PC-3 (cell line): ENCODE measurements around the gene CELF1. TPM values are rescaled to one million over a fixed set of nuclear protein-coding genes. Genes with fewer than 3 reads are reported as not detected.

Source experiments
- ATAC-seq: fragments of 200-7000 bp; cut with Tn5 transposase; 2 replicates; pipeline ENCODE4 v1.9.1; 2020; ENCODE audit warnings: mild to moderate bottlenecking, moderate library complexity
- BruUV-seq: library from RNA; stranded (reverse); fragments of 400-500 nt; replicated peaks from 2 replicates; lab custom pipeline; 2021; lab: Mats Ljungman, UMichigan
- CTCF ChIA-PET: fragments of 300-600 bp; sonication (Branson Sonifier 250); formaldehyde crosslinking; loops from one replicate; lab custom pipeline; 2022; ENCODE audit warnings: antibody characterized with exemption; lab: Charles Lee
- POLR2A ChIA-PET: fragments of 300-600 bp; sonication (Branson Sonifier 250); formaldehyde crosslinking; loops from one replicate; lab custom pipeline; 2022; ENCODE audit warnings: antibody characterized with exemption; ENCODE audit not compliant: unreplicated experiment; lab: Charles Lee
- DNase-seq: peaks from one replicate; pipeline ENCODE4 v3.0.0-alpha.2; 2015
- H2AFZ ChIP-seq: fragments of 300-600 bp; sonication (generic); 2 replicates; pipeline ENCODE4 v1.6.0; 2016; ENCODE audit warnings: antibody characterized with exemption, low read length
- H3F3A ChIP-seq: fragments of 300-600 bp; sonication (generic); one replicate; pipeline ENCODE4 v1.6.0; 2017; ENCODE audit warnings: antibody characterized with exemption, low read length, control low read depth, mild to moderate bottlenecking; ENCODE audit not compliant: unreplicated experiment
- H3K27ac ChIP-seq: fragments of 300-600 bp; sonication (generic); 2 replicates; pipeline ENCODE4 v1.5.1; 2016; ENCODE audit warnings: mild to moderate bottlenecking, low read length
- H3K27me3 ChIP-seq: fragments of 300-600 bp; sonication (generic); 2 replicates; pipeline ENCODE4 v1.6.1; 2016; ENCODE audit warnings: low read length, mixed read lengths
- H3K36me3 ChIP-seq: fragments of 300-600 bp; sonication (generic); 2 replicates; pipeline ENCODE4 v1.6.1; 2016; ENCODE audit warnings: low read depth, mixed run types, low read length, mixed read lengths
- H3K4me1 ChIP-seq: fragments of 300-600 bp; sonication (generic); 2 replicates; pipeline ENCODE4 v1.5.1; 2016; ENCODE audit warnings: low read length; ENCODE audit not compliant: insufficient read depth
- H3K4me2 ChIP-seq: fragments of 300-600 bp; sonication (generic); 2 replicates; pipeline ENCODE4 v1.6.0; 2016; ENCODE audit warnings: low read length
- H3K4me3 ChIP-seq: fragments of 300-600 bp; sonication (generic); 2 replicates; pipeline ENCODE4 v1.5.1; 2016; ENCODE audit warnings: mild to moderate bottlenecking, low read length, mixed read lengths
- H3K79me2 ChIP-seq: fragments of 300-600 bp; sonication (generic); 2 replicates; pipeline ENCODE4 v1.6.1; 2017; ENCODE audit warnings: low read length, mixed read lengths
- H3K9ac ChIP-seq: fragments of 300-600 bp; sonication (generic); 2 replicates; pipeline ENCODE4 v1.6.0; 2016; ENCODE audit warnings: mild to moderate bottlenecking, low read length
- H3K9me2 ChIP-seq: fragments of 300-600 bp; sonication (generic); replicated peaks from 2 replicates; pipeline ENCODE4 v1.6.1; 2016; ENCODE audit warnings: mixed run types, low read length, mixed read lengths
- H3K9me3 ChIP-seq: fragments of 300-600 bp; sonication (generic); 2 replicates; pipeline ENCODE4 v1.6.1; 2016; ENCODE audit warnings: low read length, mixed read lengths
- H4K20me1 ChIP-seq: fragments of 300-600 bp; sonication (generic); 2 replicates; pipeline ENCODE4 v1.6.1; 2016; ENCODE audit warnings: low read length, mixed read lengths
- EZH2 ChIP-seq: fragments of 300-600 bp; sonication (generic); IDR thresholded peaks from one replicate; pipeline ENCODE4 v1.6.1; 2017; ENCODE audit warnings: antibody characterized with exemption, mild to moderate bottlenecking, low read length; ENCODE audit not compliant: unreplicated experiment
- EZH2phosphoT487 ChIP-seq: fragments of 300-600 bp; sonication (generic); IDR thresholded peaks from 2 replicates; pipeline ENCODE4 v1.6.1; 2018; ENCODE audit warnings: mild to moderate bottlenecking, antibody characterized with exemption, low read length, borderline replicate concordance
- intact Hi-C: fragments of 100-400 bp; cut with micrococcal nuclease; formaldehyde crosslinking; loops from 2 replicates; pipeline ENCODE4 v1.9.0; 2023
- total RNA-seq: library from RNA; depleted of rRNA; stranded (reverse); fragments of >200 nt; gene quantifications from 2 replicates; pipeline ENCODE4 v1.2.3, GENCODE V29; 2014
- TF ChIP-seq, protein P1 (sequence below): fragments of 300-600 bp; sonication (generic); conservative IDR thresholded peaks from 2 replicates; pipeline ENCODE4 v1.5.1; 2017; ENCODE audit warnings: antibody characterized with exemption, low read depth, mild to moderate bottlenecking, low read length

Gene CELF1
- total RNA-seq, 1 experiment from 2014 or later: 80.1 TPM

DNA sequence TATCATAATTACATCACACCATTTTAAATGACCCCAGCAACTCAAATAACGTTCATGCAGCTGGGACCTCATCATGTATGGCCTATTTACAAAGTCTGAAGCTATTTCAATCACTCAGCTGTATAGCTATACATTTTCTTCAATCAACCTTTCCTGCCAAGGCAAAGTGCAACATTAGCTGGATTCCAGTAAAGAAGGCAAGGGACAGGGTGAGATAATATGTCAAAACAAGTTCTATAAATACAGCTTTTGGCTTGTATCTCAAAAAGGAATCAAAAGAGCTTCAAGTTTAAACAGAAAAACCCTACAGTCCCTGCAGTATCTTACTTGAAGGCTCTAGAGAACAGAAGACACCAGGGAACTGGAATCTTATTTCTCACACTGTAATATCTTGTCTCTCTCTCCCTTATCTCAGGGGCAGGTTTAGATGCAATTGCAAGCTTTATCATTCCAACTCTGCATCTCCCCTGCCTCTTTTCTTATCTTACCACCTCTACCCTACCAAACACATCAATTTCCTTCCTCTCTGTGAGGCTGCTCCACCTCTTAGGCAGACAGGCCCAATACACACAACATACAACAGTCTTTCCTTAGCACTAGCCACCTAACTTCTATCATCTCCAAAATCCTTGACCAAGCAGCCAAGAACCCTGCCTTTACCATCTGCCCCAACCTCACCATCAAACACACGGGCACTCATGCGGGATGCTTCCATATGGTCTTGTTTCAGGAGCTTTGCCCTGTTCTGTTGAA, 34.5 kb downstream of the CELF1 start:
- Histone ChIP-seq H3K27me3 (no peaks in the 10 kb centered on the region), H3K27ac (no peak overlapping the region), H3K4me1 (peaks cover 21% of the 10 kb centered on the region), H3K9ac (no peak overlapping the region), H2AFZ (no peak overlapping the region), H3F3A (peaks cover 8% of the 10 kb centered on the region), H4K20me1 (peaks cover 18% of the 10 kb centered on the region), H3K9me3 (no peaks in the 10 kb centered on the region), H3K4me3 (no peak overlapping the region), H3K9me2 (no peaks in the 10 kb centered on the region), H3K79me2 (peaks cover 97% of the 10 kb centered on the region), H3K4me2 (no peak overlapping the region), H3K36me3 (0 out of 2 replicates have a peak, but pooled peaks cover 2% of the 10 kb centered on the region)
- no peak for ATAC-seq
- no peak for DNase-seq
- BruUV-seq: no TSS peak
- CTCF ChIA-PET: no interaction called here
- no peak for TF ChIP-seq EZH2phosphoT487
- POLR2A ChIA-PET: no interaction called here
- intact Hi-C loops: no loop called here

DNA sequence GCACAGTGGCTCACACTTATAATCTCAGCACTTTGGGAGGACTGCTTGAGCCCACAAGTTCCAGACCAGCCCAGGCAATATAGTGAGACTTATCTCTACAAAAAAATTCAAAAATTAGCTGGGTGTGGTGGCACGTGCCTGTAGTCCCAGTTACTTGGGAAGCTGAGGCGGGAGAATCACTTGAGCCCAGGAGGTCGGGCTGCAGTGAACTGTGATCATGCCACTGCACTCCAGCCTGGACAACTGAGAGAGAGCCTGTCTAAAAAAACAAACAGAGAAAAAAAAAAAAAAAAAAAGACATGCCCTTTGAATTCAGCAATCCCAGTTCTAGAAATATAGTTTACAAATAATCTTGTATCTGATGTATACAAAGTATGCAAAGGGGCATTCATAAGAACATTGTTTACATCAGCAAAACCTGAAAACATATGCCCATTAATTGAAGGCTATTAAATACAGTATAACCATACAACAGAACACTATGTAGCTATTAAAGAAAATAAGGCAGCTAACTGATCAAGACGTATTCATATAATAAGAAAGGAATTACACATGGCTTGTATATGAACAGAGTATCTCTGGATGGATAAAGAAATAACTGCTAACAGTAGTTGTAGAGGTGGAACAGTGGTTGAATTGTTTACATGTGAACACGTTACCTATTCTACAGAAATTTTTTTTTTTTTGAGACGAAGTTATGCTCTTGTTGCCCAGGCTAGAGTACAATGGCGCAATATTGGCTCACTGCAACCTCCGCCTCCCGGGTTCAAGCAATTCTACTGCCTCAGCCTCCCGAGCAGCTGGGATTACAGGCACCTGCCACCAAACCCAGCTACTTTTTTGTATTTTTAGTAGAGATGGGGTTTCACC, 35.7 kb downstream of the CELF1 start:
- Histone ChIP-seq H3K9me2 (no peaks in the 10 kb centered on the region), H4K20me1 (0 out of 2 replicates have a peak, but pooled peaks cover 11% of the 10 kb centered on the region), H3K36me3 (no peaks in the 10 kb centered on the region), H2AFZ (no peak overlapping the region), H3K27me3 (no peaks in the 10 kb centered on the region), H3K4me3 (no peak overlapping the region), H3K27ac (no peak overlapping the region), H3K79me2 (peaks cover 97% of the 10 kb centered on the region), H3F3A (no peaks in the 10 kb centered on the region), H3K9ac (no peak overlapping the region), H3K4me1 (peaks cover 22% of the 10 kb centered on the region), H3K9me3 (no peaks in the 10 kb centered on the region), H3K4me2 (no peak overlapping the region)
- no peak for TF ChIP-seq EZH2
- TF ChIP-seq EZH2phosphoT487: no peak
- TF ChIP-seq, protein P1, sequence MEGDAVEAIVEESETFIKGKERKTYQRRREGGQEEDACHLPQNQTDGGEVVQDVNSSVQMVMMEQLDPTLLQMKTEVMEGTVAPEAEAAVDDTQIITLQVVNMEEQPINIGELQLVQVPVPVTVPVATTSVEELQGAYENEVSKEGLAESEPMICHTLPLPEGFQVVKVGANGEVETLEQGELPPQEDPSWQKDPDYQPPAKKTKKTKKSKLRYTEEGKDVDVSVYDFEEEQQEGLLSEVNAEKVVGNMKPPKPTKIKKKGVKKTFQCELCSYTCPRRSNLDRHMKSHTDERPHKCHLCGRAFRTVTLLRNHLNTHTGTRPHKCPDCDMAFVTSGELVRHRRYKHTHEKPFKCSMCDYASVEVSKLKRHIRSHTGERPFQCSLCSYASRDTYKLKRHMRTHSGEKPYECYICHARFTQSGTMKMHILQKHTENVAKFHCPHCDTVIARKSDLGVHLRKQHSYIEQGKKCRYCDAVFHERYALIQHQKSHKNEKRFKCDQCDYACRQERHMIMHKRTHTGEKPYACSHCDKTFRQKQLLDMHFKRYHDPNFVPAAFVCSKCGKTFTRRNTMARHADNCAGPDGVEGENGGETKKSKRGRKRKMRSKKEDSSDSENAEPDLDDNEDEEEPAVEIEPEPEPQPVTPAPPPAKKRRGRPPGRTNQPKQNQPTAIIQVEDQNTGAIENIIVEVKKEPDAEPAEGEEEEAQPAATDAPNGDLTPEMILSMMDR: no peak
- ChIA-PET POLR2A (no interaction called here), CTCF (no interaction called here)
- no peak for ATAC-seq
- intact Hi-C loops: no loop called here
- BruUV-seq: no TSS peak
- DNase-seq: no peak

DNA sequence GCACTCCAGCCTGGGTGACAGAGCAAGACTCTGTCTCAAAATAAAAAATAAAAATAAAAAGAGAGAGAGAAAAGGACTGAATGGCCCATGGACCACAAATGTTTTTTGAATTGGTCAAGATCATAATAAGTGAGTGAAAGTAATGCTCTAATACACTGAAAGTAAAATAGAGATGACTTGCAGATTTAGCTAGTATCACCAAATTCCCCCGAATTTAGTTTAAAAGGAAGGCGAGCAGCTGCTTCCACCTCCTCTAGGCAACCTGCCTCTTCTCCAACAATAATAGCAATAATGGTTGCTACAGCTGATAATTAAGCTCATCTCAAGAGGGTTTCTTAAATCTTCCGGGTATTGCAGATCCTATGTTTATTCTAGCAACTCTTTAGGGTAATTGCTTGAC, 36.8 kb downstream of the CELF1 start:
- DNase-seq (no peak), ATAC-seq (no peak)
- intact Hi-C loops: no loop called here
- no peak overlapping the region for H3K4me3 ChIP-seq
- 0 out of 2 replicates have a peak, but pooled peaks cover 5% of the 10 kb centered on the region for H4K20me1 ChIP-seq
- no peak overlapping the region for H3K9ac ChIP-seq
- no peak for TF ChIP-seq EZH2
- TF ChIP-seq, protein P1: no peak
- TF ChIP-seq EZH2phosphoT487: no peak
- ChIA-PET POLR2A (no interaction called here), CTCF (no interaction called here)
- no TSS peak for BruUV-seq
- H2AFZ ChIP-seq: no peak overlapping the region
- H3F3A ChIP-seq: no peaks in the 10 kb centered on the region
- H3K9me3 ChIP-seq: no peaks in the 10 kb centered on the region
- H3K27ac ChIP-seq: no peak overlapping the region
- H3K9me2 ChIP-seq: no peaks in the 10 kb centered on the region
- peaks cover 22% of the 10 kb centered on the region for H3K4me1 ChIP-seq
- no peaks in the 10 kb centered on the region for H3K36me3 ChIP-seq
- H3K4me2 ChIP-seq: no peak overlapping the region
- peaks cover 97% of the 10 kb centered on the region for H3K79me2 ChIP-seq
- H3K27me3 ChIP-seq: no peaks in the 10 kb centered on the region
